ENCODE data around the gene COL10A1. TPM values are rescaled to one million over a fixed set of nuclear protein-coding genes. Genes with fewer than 3 reads are reported as not detected.

Gene COL10A1
- total and polyA plus RNA-seq, 8 donors, result 0.07 to 15.4 (median 1.7) TPM; not detected in 4

GRCh38 chr6:116083052-116083451 is 42.9 kb downstream of the COL10A1 start:
- FAIRE-seq (no peak), ATAC-seq (no peak), DNase-seq (no peak)
- Histone ChIP-seq H3K4me3 (no peak overlapping the region), H3K27me3 (no peaks in the 10 kb centered on the region), H3K36me3 (no peaks in the 10 kb centered on the region), H3K4me1 (no peaks in the 10 kb centered on the region), H3K9me3 (no peaks in the 10 kb centered on the region), H3K27ac (no peak overlapping the region)
- no peak for TF ChIP-seq CTCF (IDR thresholded peaks at IDR 0.05)
- WGBS, 2 donors, result 73 to 81% methylated on average over 5 of the region's 5 CpGs
- intact Hi-C loops (cut with DNase I), result loop anchor here in 1 of 3 donors (10.0 kb wide), 1 partner anchor 68 kb away; no protein-coding TSS in a partner anchor

- WGBS, 2 donors, result 95 to 98% methylated on average over 3 of the region's 3 CpGs
- Histone ChIP-seq H3K27me3 (no peaks in the 10 kb centered on the region), H3K27ac (no peak overlapping the region), H3K4me1 (no peaks in the 10 kb centered on the region), H3K4me3 (no peak overlapping the region), H3K36me3 (no peaks in the 10 kb centered on the region), H3K9me3 (no peaks in the 10 kb centered on the region)
- DNase-seq (no peak), FAIRE-seq (no peak), ATAC-seq (no peak)
- TF ChIP-seq CTCF (IDR thresholded peaks at IDR 0.05), result no peak
- intact Hi-C loops (cut with DNase I), result no loop called here
Measured at GRCh38 chr6:116078945-116079344, 47.0 kb downstream of the COL10A1 start.

GRCh38 chr6:116078522-116078921 is 47.4 kb downstream of the COL10A1 start:
- ATAC-seq, result no peak
- Histone ChIP-seq H3K27ac (no peak overlapping the region), H3K27me3 (no peaks in the 10 kb centered on the region), H3K36me3 (no peaks in the 10 kb centered on the region), H3K4me3 (no peak overlapping the region), H3K9me3 (no peaks in the 10 kb centered on the region), H3K4me1 (no peaks in the 10 kb centered on the region)
- no peak for FAIRE-seq
- DNase-seq, result no peak
- intact Hi-C loops (cut with DNase I), result no loop called here
- no peak for TF ChIP-seq CTCF (IDR thresholded peaks at IDR 0.05)
- WGBS, 2 donors, result 67 to 73% methylated on average over 3 of the region's 3 CpGs

GRCh38 chr6:116074732-116075390 is 51.1 kb downstream of the COL10A1 start:
- WGBS, 2 donors, result 83 to 99% methylated on average over 2 of the region's 2 CpGs
- no peak for ATAC-seq
- H3K4me1 ChIP-seq, result no peaks in the 10 kb centered on the region
- H3K36me3 ChIP-seq, result no peaks in the 10 kb centered on the region
- FAIRE-seq, result no peak
- no peaks in the 10 kb centered on the region for H3K9me3 ChIP-seq
- no peak for TF ChIP-seq CTCF (IDR thresholded peaks at IDR 0.05)
- no peak overlapping the region for H3K4me3 ChIP-seq
- no peak for DNase-seq
- no peaks in the 10 kb centered on the region for H3K27me3 ChIP-seq
- intact Hi-C loops (cut with DNase I), result no loop called here
- H3K27ac ChIP-seq, result no peak overlapping the region

GRCh38 chr6:116073765-116074440 is 52.0 kb downstream of the COL10A1 start:
- intact Hi-C loops (cut with DNase I), result no loop called here
- Histone ChIP-seq H3K4me1 (no peaks in the 10 kb centered on the region), H3K36me3 (no peaks in the 10 kb centered on the region), H3K4me3 (no peak overlapping the region), H3K27ac (no peak overlapping the region), H3K9me3 (no peaks in the 10 kb centered on the region), H3K27me3 (no peaks in the 10 kb centered on the region)
- peak in 2 of 4 donors; percentile 51 for ATAC-seq
- 81 to 86% methylated on average over 2 of the region's 2 CpGs for WGBS, 2 donors
- TF ChIP-seq CTCF (IDR thresholded peaks at IDR 0.05), result no peak
- FAIRE-seq, result no peak
- DNase-seq, result no peak
